GM12873 (cell line): ENCODE data around the gene GMPPA.

ENCODE experiments used
- TF ChIP-seq, protein P1 (sequence below): IDR thresholded peaks from 2 replicates; pipeline ENCODE4 v1.5.1; 2012; ENCODE audit warnings: low read depth, mild to moderate bottlenecking, moderate library complexity, low read length, control low read depth; ENCODE audit not compliant: insufficient read depth; ENCODE audit errors: missing control alignments

Gene GMPPA

DNA sequence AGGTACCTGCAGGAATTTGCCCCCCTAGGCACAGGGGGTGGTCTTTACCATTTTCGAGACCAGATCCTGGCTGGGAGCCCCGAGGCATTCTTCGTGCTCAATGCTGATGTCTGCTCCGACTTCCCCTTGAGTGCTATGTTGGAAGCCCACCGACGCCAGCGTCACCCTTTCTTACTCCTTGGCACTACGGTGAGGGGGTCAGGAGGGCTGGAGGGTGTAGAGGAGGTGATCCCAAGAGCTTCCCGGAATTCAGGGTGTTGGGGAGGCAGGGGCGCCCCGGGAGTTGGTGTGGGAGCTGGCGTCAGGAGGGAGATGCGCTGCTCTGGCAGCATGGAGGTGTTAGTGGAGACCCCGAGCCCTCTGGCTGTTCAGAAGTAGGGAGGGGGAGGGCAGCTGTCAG is 3.2 kb downstream of the GMPPA start:
- TF ChIP-seq, protein P1, sequence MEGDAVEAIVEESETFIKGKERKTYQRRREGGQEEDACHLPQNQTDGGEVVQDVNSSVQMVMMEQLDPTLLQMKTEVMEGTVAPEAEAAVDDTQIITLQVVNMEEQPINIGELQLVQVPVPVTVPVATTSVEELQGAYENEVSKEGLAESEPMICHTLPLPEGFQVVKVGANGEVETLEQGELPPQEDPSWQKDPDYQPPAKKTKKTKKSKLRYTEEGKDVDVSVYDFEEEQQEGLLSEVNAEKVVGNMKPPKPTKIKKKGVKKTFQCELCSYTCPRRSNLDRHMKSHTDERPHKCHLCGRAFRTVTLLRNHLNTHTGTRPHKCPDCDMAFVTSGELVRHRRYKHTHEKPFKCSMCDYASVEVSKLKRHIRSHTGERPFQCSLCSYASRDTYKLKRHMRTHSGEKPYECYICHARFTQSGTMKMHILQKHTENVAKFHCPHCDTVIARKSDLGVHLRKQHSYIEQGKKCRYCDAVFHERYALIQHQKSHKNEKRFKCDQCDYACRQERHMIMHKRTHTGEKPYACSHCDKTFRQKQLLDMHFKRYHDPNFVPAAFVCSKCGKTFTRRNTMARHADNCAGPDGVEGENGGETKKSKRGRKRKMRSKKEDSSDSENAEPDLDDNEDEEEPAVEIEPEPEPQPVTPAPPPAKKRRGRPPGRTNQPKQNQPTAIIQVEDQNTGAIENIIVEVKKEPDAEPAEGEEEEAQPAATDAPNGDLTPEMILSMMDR = no peak

DNA sequence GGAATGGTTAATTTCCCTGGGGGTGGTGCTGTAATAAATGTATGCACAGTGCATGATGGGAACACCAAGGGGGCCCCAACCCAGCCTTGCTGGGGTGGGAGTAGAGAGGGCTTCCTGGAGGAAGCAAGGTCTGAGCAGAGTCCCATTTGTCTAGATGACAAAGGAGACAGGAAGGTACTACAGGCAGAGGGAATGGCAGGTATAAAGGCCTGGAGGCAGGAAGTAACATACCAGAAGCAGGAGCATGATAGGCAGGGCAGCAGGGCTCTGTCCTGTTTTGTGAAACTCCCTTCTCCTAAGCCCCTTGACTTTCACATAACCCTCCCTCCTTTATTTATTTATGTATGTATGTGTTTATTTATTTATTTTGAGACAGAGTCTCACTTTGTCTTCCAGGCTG is 3.9 kb downstream of the GMPPA start:
- TF ChIP-seq, protein P1 = no peak

GRCh38 chr2:219505585-219505984 is 6.9 kb downstream of the GMPPA start:
- TF ChIP-seq, protein P1 = no peak

GRCh38 chr2:219506153-219506801 is 7.6 kb downstream of the GMPPA start:
- TF ChIP-seq, protein P1 = no peak

DNA sequence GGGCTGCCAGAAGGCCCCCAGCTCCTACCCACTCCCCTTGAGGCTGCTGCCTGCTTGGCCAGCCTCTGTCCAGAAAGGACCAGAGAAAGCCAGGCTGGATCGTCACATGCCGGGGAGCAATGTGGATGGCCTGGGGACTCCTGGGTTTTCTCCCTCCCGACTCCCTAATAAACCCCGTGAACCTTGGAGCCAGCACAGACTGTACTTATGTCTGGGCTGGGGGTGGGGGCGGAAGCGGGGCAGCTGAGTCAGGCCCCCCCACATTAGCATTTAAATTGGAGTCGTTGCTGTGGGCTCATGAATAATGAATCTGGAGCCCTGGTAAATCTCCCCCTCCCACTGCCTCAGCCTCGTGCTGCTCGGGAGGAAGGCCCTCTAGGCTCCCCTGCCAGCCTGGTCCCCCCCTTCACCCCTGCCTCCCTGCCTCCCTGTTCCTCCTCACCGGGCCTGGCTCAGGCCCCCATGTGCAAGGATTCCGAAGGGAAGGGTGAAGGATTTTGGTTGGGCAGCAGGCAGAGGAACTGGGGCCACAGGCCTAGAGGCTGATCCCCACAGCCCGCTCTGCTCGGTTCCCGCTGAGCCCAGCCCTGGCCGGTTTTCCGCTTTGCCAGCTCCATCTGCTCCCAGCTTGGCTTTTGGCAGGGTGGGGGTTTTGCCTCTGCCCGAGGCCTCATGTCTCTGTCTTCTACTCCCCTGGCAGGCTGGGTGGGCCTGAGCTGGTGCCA is 8.3 kb downstream of the GMPPA start:
- TF ChIP-seq, protein P1 = no peak

- TF ChIP-seq, protein P1 = no peak
Measured at GRCh38 chr2:219507581-219508443, 9.1 kb downstream of the GMPPA start.

DNA sequence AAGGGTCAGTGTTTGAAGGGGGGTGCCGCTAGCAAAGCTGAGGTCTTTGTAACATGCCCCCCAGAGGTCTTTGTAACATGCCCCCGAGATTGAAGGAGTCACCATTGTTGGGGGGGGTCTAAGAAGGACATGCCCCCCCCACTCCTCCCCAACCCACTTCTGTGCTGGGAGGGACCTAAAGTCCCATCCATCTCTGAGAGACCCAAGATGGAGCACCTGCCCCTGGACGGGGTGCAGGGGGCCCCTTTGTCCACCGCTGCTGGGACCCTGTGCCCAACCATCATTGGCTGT is 9.7 kb downstream of the GMPPA start:
- TF ChIP-seq, protein P1 = no peak
